ENCODE data around the gene PCYOX1L.

The PCYOX1L gene

GRCh38 chr5:149357370-149358293 lies at the start of gene PCYOX1L:
Gene PCYOX1L (plus strand): TSS chr5:149358046. CDS start chr5:149358069, 23 bp downstream.
- peak; percentile 84 to 98 for DNase-seq (ENCODE audit: low read depth in 2 of 2)

GRCh38 chr5:149309354-149309753 lies 48.5 kb upstream of the PCYOX1L start:
- no peak for DNase-seq (ENCODE audit: low read depth in 2 of 2)

GRCh38 chr5:149310488-149310887 lies 47.4 kb upstream of the PCYOX1L start:
- no peak for DNase-seq (ENCODE audit: low read depth in 2 of 2)

GRCh38 chr5:149310947-149311658 lies 46.7 kb upstream of the PCYOX1L start:
- no peak for DNase-seq (ENCODE audit: low read depth in 2 of 2)

- no peak for DNase-seq (ENCODE audit: low read depth in 2 of 2)
Measured at GRCh38 chr5:149313151-149313841, 44.5 kb upstream of the PCYOX1L start.

GRCh38 chr5:149314571-149315111 lies 43.2 kb upstream of the PCYOX1L start:
- no peak for DNase-seq (ENCODE audit: low read depth in 2 of 2)

GRCh38 chr5:149315753-149316152 lies 42.1 kb upstream of the PCYOX1L start:
- DNase-seq (ENCODE audit: low read depth in 2 of 2): no peak

- DNase-seq (ENCODE audit: low read depth in 2 of 2): peak in 1 of 2 donors; percentile 37
Measured at GRCh38 chr5:149317281-149318048, 40.4 kb upstream of the PCYOX1L start.

- no peak for DNase-seq (ENCODE audit: low read depth in 2 of 2)
Measured at GRCh38 chr5:149319174-149319573, 38.7 kb upstream of the PCYOX1L start.

GRCh38 chr5:149320791-149321330 lies 37.0 kb upstream of the PCYOX1L start:
- DNase-seq (ENCODE audit: low read depth in 2 of 2): no peak

GRCh38 chr5:149322518-149322917 lies 35.3 kb upstream of the PCYOX1L start:
- no peak for DNase-seq (ENCODE audit: low read depth in 2 of 2)

- DNase-seq (ENCODE audit: low read depth in 2 of 2): no peak
Measured at GRCh38 chr5:149323210-149323609, 34.6 kb upstream of the PCYOX1L start.

GRCh38 chr5:149323621-149324205 lies 34.1 kb upstream of the PCYOX1L start:
- no peak for DNase-seq (ENCODE audit: low read depth in 2 of 2)

- DNase-seq (ENCODE audit: low read depth in 2 of 2): no peak
Measured at GRCh38 chr5:149324641-149325040, 33.2 kb upstream of the PCYOX1L start.

GRCh38 chr5:149325166-149325735 lies 32.6 kb upstream of the PCYOX1L start:
- DNase-seq (ENCODE audit: low read depth in 2 of 2): no peak

- DNase-seq (ENCODE audit: low read depth in 2 of 2): no peak
Measured at GRCh38 chr5:149325894-149326293, 32.0 kb upstream of the PCYOX1L start.

GRCh38 chr5:149326611-149327010 lies 31.2 kb upstream of the PCYOX1L start:
- DNase-seq (ENCODE audit: low read depth in 2 of 2): no peak

- DNase-seq (ENCODE audit: low read depth in 2 of 2): no peak
Measured at GRCh38 chr5:149328177-149328576, 29.7 kb upstream of the PCYOX1L start.

- DNase-seq (ENCODE audit: low read depth in 2 of 2): no peak
Measured at GRCh38 chr5:149333711-149334443, 24.0 kb upstream of the PCYOX1L start.
